ENCODE results near the gene CALD1.

GRCh38 chr7:134919240-134919641 is 139.8 kb downstream of the CALD1 start:
- TF ChIP-seq, protein P1, sequence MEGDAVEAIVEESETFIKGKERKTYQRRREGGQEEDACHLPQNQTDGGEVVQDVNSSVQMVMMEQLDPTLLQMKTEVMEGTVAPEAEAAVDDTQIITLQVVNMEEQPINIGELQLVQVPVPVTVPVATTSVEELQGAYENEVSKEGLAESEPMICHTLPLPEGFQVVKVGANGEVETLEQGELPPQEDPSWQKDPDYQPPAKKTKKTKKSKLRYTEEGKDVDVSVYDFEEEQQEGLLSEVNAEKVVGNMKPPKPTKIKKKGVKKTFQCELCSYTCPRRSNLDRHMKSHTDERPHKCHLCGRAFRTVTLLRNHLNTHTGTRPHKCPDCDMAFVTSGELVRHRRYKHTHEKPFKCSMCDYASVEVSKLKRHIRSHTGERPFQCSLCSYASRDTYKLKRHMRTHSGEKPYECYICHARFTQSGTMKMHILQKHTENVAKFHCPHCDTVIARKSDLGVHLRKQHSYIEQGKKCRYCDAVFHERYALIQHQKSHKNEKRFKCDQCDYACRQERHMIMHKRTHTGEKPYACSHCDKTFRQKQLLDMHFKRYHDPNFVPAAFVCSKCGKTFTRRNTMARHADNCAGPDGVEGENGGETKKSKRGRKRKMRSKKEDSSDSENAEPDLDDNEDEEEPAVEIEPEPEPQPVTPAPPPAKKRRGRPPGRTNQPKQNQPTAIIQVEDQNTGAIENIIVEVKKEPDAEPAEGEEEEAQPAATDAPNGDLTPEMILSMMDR (IDR thresholded peaks at IDR 0.05): no peak
- TF ChIP-seq POLR2A (IDR thresholded peaks at IDR 0.05): no peak
- TF ChIP-seq EP300 (IDR thresholded peaks at IDR 0.05): no peak

All from stomach (tissue), 4 donors.